Astrocyte (in vitro differentiated cells and primary cell): ENCODE data around the gene PTGFR. TPM values are rescaled to one million over a fixed set of nuclear protein-coding genes. Genes with fewer than 3 reads are reported as not detected.

Experiments
- DNase-seq: peaks from one replicate; pipeline ENCODE4 v3.0.0-alpha.2; 2010; ENCODE audit warnings: low read depth
- FAIRE-seq: peaks from 2 replicates; lab custom pipeline; 2011; peaks lifted over from hg19 to GRCh38; lab: Jason Lieb, UNC
- H2AFZ ChIP-seq: 2 replicates; pipeline ENCODE4 v1.6.0; 2012; ENCODE audit warnings: low read depth, low read length, inconsistent platforms
- H3K27ac ChIP-seq: 2 replicates; pipeline ENCODE4 v1.5.1; 2011; ENCODE audit warnings: low read depth, low read length, inconsistent platforms
- H3K27me3 ChIP-seq: 2 replicates; pipeline ENCODE4 v1.6.0; 2011; ENCODE audit warnings: low read length, inconsistent platforms; ENCODE audit not compliant: insufficient read depth
- H3K36me3 ChIP-seq: 2 replicates; pipeline ENCODE4 v1.5.1; 2011; ENCODE audit warnings: low read length, inconsistent platforms; ENCODE audit not compliant: insufficient read depth
- H3K4me1 ChIP-seq: 2 replicates; pipeline ENCODE4 v1.5.1; 2011; ENCODE audit warnings: low read length, inconsistent platforms; ENCODE audit not compliant: insufficient read depth
- H3K4me2 ChIP-seq: 2 replicates; pipeline ENCODE4 v1.6.0; 2012; ENCODE audit warnings: low read length, inconsistent platforms
- H3K4me3 ChIP-seq: 2 replicates; pipeline ENCODE4 v1.5.1; 2011; ENCODE audit warnings: low read depth, mild to moderate bottlenecking, low read length, inconsistent platforms; ENCODE audit not compliant: insufficient read depth
- H3K79me2 ChIP-seq: 2 replicates; pipeline ENCODE4 v1.6.0; 2012; ENCODE audit warnings: mild to moderate bottlenecking, low read length, inconsistent platforms; ENCODE audit not compliant: insufficient read depth
- H3K9ac ChIP-seq: 2 replicates; pipeline ENCODE4 v1.6.0; 2012; ENCODE audit warnings: mild to moderate bottlenecking, low read length, inconsistent platforms
- H3K9me3 ChIP-seq: 2 replicates; pipeline ENCODE4 v1.5.1; 2012; ENCODE audit warnings: low read depth, mild to moderate bottlenecking, low read length, inconsistent platforms; ENCODE audit not compliant: insufficient read depth
- H4K20me1 ChIP-seq: 2 replicates; pipeline ENCODE4 v1.6.0; 2012; ENCODE audit warnings: low read length, inconsistent platforms; ENCODE audit not compliant: insufficient read depth
- H3K27ac Mint-ChIP-seq: one replicate; pipeline ENCODE4 v1.8.0; 2021; ENCODE audit warnings: mild to moderate bottlenecking, mixed read lengths; ENCODE audit not compliant: unreplicated experiment
- H3K27me3 Mint-ChIP-seq: one replicate; pipeline ENCODE4 v1.8.0; 2021; ENCODE audit warnings: low read depth, mixed read lengths; ENCODE audit not compliant: unreplicated experiment
- H3K36me3 Mint-ChIP-seq: one replicate; pipeline ENCODE4 v1.8.0; 2021; ENCODE audit warnings: low read depth, mixed read lengths; ENCODE audit not compliant: unreplicated experiment
- H3K4me1 Mint-ChIP-seq: one replicate; pipeline ENCODE4 v1.8.0; 2021; ENCODE audit warnings: low read depth, mixed read lengths; ENCODE audit not compliant: unreplicated experiment
- H3K4me3 Mint-ChIP-seq: one replicate; pipeline ENCODE4 v1.8.0; 2021; ENCODE audit warnings: mild to moderate bottlenecking, moderate library complexity, mixed read lengths; ENCODE audit not compliant: unreplicated experiment
- H3K9me3 Mint-ChIP-seq: one replicate; pipeline ENCODE4 v1.8.0; 2021; ENCODE audit warnings: mild to moderate bottlenecking, mixed read lengths; ENCODE audit not compliant: unreplicated experiment
- CTCF ChIP-seq: IDR thresholded peaks from 2 replicates; pipeline ENCODE4 v1.5.1; 2011; ENCODE audit warnings: low read depth, mild to moderate bottlenecking, inconsistent platforms, low read length, moderate library complexity; ENCODE audit not compliant: insufficient read depth
- EZH2 ChIP-seq: IDR thresholded peaks from 2 replicates; pipeline ENCODE4 v1.6.1; 2012; ENCODE audit warnings: mild to moderate bottlenecking, low read length, inconsistent platforms; ENCODE audit not compliant: insufficient read depth
- total RNA-seq: library from RNA; stranded (reverse); gene quantifications from 2 replicates; pipeline ENCODE4 v1.2.1, GENCODE V29; 2021

Gene PTGFR
- total RNA-seq, 1 donor from 2014 or later, result 0.36 TPM

- H4K20me1 ChIP-seq, result no peaks in the 10 kb centered on the region
- no peak overlapping the region for H3K4me3 ChIP-seq
- TF ChIP-seq CTCF (no peak), EZH2 (no peak)
- Mint-ChIP-seq H3K27me3 (no peaks in the 10 kb centered on the region), H3K4me1 (peaks cover 3% of the 10 kb centered on the region), H3K36me3 (no peaks in the 10 kb centered on the region), H3K27ac (no peak overlapping the region), H3K4me3 (no peak overlapping the region), H3K9me3 (peaks cover 16% of the 10 kb centered on the region)
- no peaks in the 10 kb centered on the region for H3K4me1 ChIP-seq
- no peak overlapping the region for H3K9ac ChIP-seq
- H3K9me3 ChIP-seq, result peaks cover under 1% of the 10 kb centered on the region
- DNase-seq (no peak), FAIRE-seq (no peak)
- no peak overlapping the region for H3K27ac ChIP-seq
- H3K27me3 ChIP-seq, result no peaks in the 10 kb centered on the region
- H2AFZ ChIP-seq, result no peak overlapping the region
- H3K36me3 ChIP-seq, result no peaks in the 10 kb centered on the region
- H3K79me2 ChIP-seq, result no peaks in the 10 kb centered on the region
- no peak overlapping the region for H3K4me2 ChIP-seq
Observed at GRCh38 chr1:78516716-78517115, 25.9 kb downstream of the PTGFR start.

GRCh38 chr1:78519446-78519845 lies 28.7 kb downstream of the PTGFR start:
- TF ChIP-seq CTCF (no peak), EZH2 (no peak)
- H3K36me3 Mint-ChIP-seq, result no peaks in the 10 kb centered on the region
- H3K27ac ChIP-seq, result no peak overlapping the region
- H3K4me3 ChIP-seq, result no peak overlapping the region
- no peak overlapping the region for H3K4me3 Mint-ChIP-seq
- no peaks in the 10 kb centered on the region for H3K79me2 ChIP-seq
- no peak overlapping the region for H3K4me2 ChIP-seq
- H3K36me3 ChIP-seq, result no peaks in the 10 kb centered on the region
- H3K4me1 ChIP-seq, result no peaks in the 10 kb centered on the region
- H3K9me3 ChIP-seq, result no peaks in the 10 kb centered on the region
- DNase-seq (peak; percentile 29), FAIRE-seq (peak; percentile 13)
- H3K9ac ChIP-seq, result no peak overlapping the region
- no peaks in the 10 kb centered on the region for H3K27me3 Mint-ChIP-seq
- peaks cover 4% of the 10 kb centered on the region for H3K9me3 Mint-ChIP-seq
- H3K27ac Mint-ChIP-seq, result no peak overlapping the region
- no peaks in the 10 kb centered on the region for H3K27me3 ChIP-seq
- no peak overlapping the region for H2AFZ ChIP-seq
- H4K20me1 ChIP-seq, result no peaks in the 10 kb centered on the region
- H3K4me1 Mint-ChIP-seq, result peaks cover 3% of the 10 kb centered on the region

GRCh38 chr1:78520216-78520615 lies 29.4 kb downstream of the PTGFR start:
- Histone ChIP-seq H3K36me3 (no peaks in the 10 kb centered on the region), H3K9ac (no peak overlapping the region), H3K4me2 (no peak overlapping the region), H2AFZ (no peak overlapping the region), H4K20me1 (no peaks in the 10 kb centered on the region), H3K4me1 (no peaks in the 10 kb centered on the region), H3K27ac (no peak overlapping the region), H3K79me2 (no peaks in the 10 kb centered on the region), H3K9me3 (no peaks in the 10 kb centered on the region), H3K27me3 (no peaks in the 10 kb centered on the region), H3K4me3 (no peak overlapping the region)
- Mint-ChIP-seq H3K9me3 (no peaks in the 10 kb centered on the region), H3K4me3 (no peak overlapping the region), H3K4me1 (peaks cover 3% of the 10 kb centered on the region), H3K27ac (no peak overlapping the region), H3K27me3 (no peaks in the 10 kb centered on the region), H3K36me3 (no peaks in the 10 kb centered on the region)
- DNase-seq, result peak; percentile 48
- peak; percentile 9 for FAIRE-seq
- TF ChIP-seq CTCF, result no peak
- TF ChIP-seq EZH2, result no peak
